Measurements from ENCODE around the gene COX6B2. TPM values are rescaled to one million over a fixed set of nuclear protein-coding genes. Genes with fewer than 3 reads are reported as not detected.
A peak's percentile ranks its signal among the peaks of the same experiment; 100 is the strongest.

The COX6B2 gene
- total RNA-seq, 1 donor from 2014 or later = 0.26 TPM

GRCh38 chr19:55369653-55370304, 15.3 kb upstream of the COX6B2 start:
- FAIRE-seq = no peak
- peak; percentile 58 for DNase-seq (ENCODE audit: low read depth)
- H3K4me3 ChIP-seq (ENCODE audit: low read depth, low read length) = peak overlapping the region; percentile 45

GRCh38 chr19:55368701-55369563, 14.4 kb upstream of the COX6B2 start:
- Histone ChIP-seq H3K36me3 (ENCODE audit: control insufficient read depth, insufficient read depth, low read length) (no peaks in the 10 kb centered on the region), H3K4me3 (ENCODE audit: low read depth, low read length) (peak overlapping the region; percentile 18), H3K27me3 (ENCODE audit: control insufficient read depth, insufficient read depth, low read length) (peaks cover 2% of the 10 kb centered on the region)
- DNase-seq (ENCODE audit: low read depth) (peak; percentile 50), FAIRE-seq (no peak)
- TF ChIP-seq CTCF (IDR thresholded peaks at IDR 0.05; ENCODE audit: insufficient read depth, low read length, severe bottlenecking) = no peak

More at GRCh38 chr19:55369653-55370304, 15.3 kb upstream of the COX6B2 start:
- Histone ChIP-seq H3K27me3 (ENCODE audit: control insufficient read depth, insufficient read depth, low read length) (peaks cover 2% of the 10 kb centered on the region), H3K36me3 (ENCODE audit: control insufficient read depth, insufficient read depth, low read length) (no peaks in the 10 kb centered on the region)
- no peak for TF ChIP-seq CTCF (IDR thresholded peaks at IDR 0.05; ENCODE audit: insufficient read depth, low read length, severe bottlenecking)

- no peak for TF ChIP-seq CTCF (IDR thresholded peaks at IDR 0.05; ENCODE audit: insufficient read depth, low read length, severe bottlenecking)
- Histone ChIP-seq H3K36me3 (ENCODE audit: control insufficient read depth, insufficient read depth, low read length) (no peaks in the 10 kb centered on the region), H3K27me3 (ENCODE audit: control insufficient read depth, insufficient read depth, low read length) (peaks cover 2% of the 10 kb centered on the region), H3K4me3 (ENCODE audit: low read depth, low read length) (no peak overlapping the region)
- FAIRE-seq (no peak), DNase-seq (ENCODE audit: low read depth) (no peak)
These were observed 13.6 kb upstream of the COX6B2 start for GRCh38 chr19:55368106-55368505.

GRCh38 chr19:55366790-55367189, 12.3 kb upstream of the COX6B2 start:
- FAIRE-seq (no peak), DNase-seq (ENCODE audit: low read depth) (no peak)
- no peak for TF ChIP-seq CTCF (IDR thresholded peaks at IDR 0.05; ENCODE audit: insufficient read depth, low read length, severe bottlenecking)
- H3K4me3 ChIP-seq (ENCODE audit: low read depth, low read length) = no peak overlapping the region
- H3K36me3 ChIP-seq (ENCODE audit: control insufficient read depth, insufficient read depth, low read length) = no peaks in the 10 kb centered on the region
- peaks cover under 1% of the 10 kb centered on the region for H3K27me3 ChIP-seq (ENCODE audit: control insufficient read depth, insufficient read depth, low read length)

- FAIRE-seq = no peak
- no peaks in the 10 kb centered on the region for H3K36me3 ChIP-seq (ENCODE audit: control insufficient read depth, insufficient read depth, low read length)
- DNase-seq (ENCODE audit: low read depth) = no peak
- H3K27me3 ChIP-seq (ENCODE audit: control insufficient read depth, insufficient read depth, low read length) = no peaks in the 10 kb centered on the region
- no peak for TF ChIP-seq CTCF (IDR thresholded peaks at IDR 0.05; ENCODE audit: insufficient read depth, low read length, severe bottlenecking)
- H3K4me3 ChIP-seq (ENCODE audit: low read depth, low read length) = no peak overlapping the region
These were observed 11.4 kb upstream of the COX6B2 start for GRCh38 chr19:55365964-55366363.

Measured in bronchial epithelial cell (primary cell).